ENCODE data around the gene TMEM270.

- TF ChIP-seq CTCF (IDR thresholded peaks at IDR 0.05) (no peak), POLR2A (IDR thresholded peaks at IDR 0.05) (no peak)
These were observed 16.0 kb upstream of the TMEM270 start for GRCh38 chr7:73844848-73845460.
